Measurements from ENCODE around the gene CCDC28B.

- TF ChIP-seq CTCF (conservative IDR thresholded peaks at IDR 0.05; ENCODE audit: low read depth, low read length) (no peak), EZH2 (IDR thresholded peaks at IDR 0.05; ENCODE audit: borderline replicate concordance, low read depth, low read length, poor library complexity, severe bottlenecking) (no peak)
Observed at GRCh38 chr1:32199717-32200072, 700 bp upstream of the CCDC28B start.
